T-helper 2 cell treated with Interferon-gamma antibody and Interleukin-4, amounts not matched to agents 5 μg/mL and 100 μg/mL, for 36 hours (primary cell): ENCODE measurements around the gene FAM174C.
A peak's percentile ranks its signal among the peaks of the same experiment; 100 is the strongest.

Source experiments
- DNase-seq: peaks from one replicate; pipeline ENCODE4 v3.0.0; 2021; ENCODE audit warnings: low spot score
- H3K27ac Mint-ChIP-seq: one replicate; pipeline ENCODE4 v1.8.0; 2021; ENCODE audit warnings: mild to moderate bottlenecking, mixed read lengths
- H3K27me3 Mint-ChIP-seq: one replicate; pipeline ENCODE4 v1.8.0; 2021; ENCODE audit warnings: low read depth, mixed read lengths
- H3K36me3 Mint-ChIP-seq: one replicate; pipeline ENCODE4 v1.8.0; 2021; ENCODE audit warnings: low read depth, mixed read lengths
- H3K4me1 Mint-ChIP-seq: one replicate; pipeline ENCODE4 v1.8.0; 2021; ENCODE audit warnings: low read depth, mixed read lengths
- H3K4me3 Mint-ChIP-seq: one replicate; pipeline ENCODE4 v1.8.0; 2022; ENCODE audit warnings: mild to moderate bottlenecking, moderate library complexity, mixed read lengths
- H3K9me3 Mint-ChIP-seq: one replicate; pipeline ENCODE4 v1.8.0; 2021; ENCODE audit warnings: mixed read lengths

FAM174C gene

DNA sequence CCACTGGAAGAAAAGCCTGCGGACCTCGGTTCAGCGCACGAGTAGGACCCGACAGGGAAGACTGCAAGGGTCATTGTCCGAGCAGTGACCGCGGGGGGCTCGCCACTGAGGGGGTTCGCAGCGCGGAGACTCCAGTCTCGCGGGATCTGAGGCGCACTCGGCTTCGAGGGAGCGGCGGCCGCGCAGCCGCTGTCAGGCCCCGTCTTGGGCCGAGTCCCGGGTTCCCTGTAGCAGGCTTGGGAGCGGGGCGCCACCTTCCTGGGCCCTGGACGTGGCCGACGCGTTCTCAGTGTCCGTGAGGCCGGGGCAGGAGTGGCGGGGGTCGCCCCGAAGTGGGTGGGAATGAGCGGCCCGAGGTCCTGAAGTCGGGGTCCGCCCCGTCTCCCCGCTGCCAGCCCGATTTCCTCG is 474 bp upstream of the FAM174C start:
- H3K36me3 Mint-ChIP-seq = peaks cover 61% of the 10 kb centered on the region
- no peaks in the 10 kb centered on the region for H3K27me3 Mint-ChIP-seq
- peak overlapping the region; percentile 74 for H3K27ac Mint-ChIP-seq
- DNase-seq = no peak
- no peaks in the 10 kb centered on the region for H3K9me3 Mint-ChIP-seq
- H3K4me1 Mint-ChIP-seq = peaks cover 28% of the 10 kb centered on the region
- peak overlapping the region; percentile 72 for H3K4me3 Mint-ChIP-seq

DNA sequence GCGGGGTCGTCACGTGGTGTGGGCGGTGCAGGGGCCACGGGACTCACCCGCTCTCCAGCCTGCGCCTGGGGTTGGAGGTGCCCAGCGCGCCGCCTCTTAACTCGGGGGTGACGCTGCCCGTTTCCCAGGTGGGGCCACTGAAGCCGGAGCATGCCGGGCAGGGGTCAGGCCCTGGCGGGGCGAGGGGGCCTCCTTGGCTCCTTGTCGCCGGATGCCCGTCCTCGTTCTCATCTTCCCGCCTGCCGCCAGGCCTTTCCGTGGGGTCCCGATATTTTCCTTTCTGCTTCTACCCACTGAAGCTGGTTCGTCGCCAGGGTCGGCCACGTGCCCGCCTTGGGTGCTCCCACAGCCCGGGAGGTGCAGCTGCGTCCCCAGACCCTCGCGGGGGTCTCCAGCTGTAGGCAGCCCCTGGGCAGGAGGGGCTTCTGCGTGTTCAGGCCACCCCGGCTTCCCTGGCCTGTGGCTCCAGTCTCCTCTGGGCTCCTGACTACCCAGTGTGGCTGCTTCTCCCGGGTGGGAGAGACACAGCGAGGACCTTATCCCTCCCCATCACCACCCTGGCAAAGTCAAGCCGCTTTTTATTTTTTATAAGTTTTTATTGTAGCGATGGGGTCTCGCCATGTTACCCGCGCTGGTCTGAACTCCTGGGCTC is 772 bp downstream of the FAM174C start:
- Mint-ChIP-seq H3K36me3 (peaks cover 53% of the 10 kb centered on the region), H3K9me3 (no peaks in the 10 kb centered on the region), H3K27me3 (no peaks in the 10 kb centered on the region), H3K4me3 (peak overlapping the region; percentile 88), H3K4me1 (peaks cover 22% of the 10 kb centered on the region), H3K27ac (peak overlapping the region; percentile 97)
- no peak for DNase-seq

DNA sequence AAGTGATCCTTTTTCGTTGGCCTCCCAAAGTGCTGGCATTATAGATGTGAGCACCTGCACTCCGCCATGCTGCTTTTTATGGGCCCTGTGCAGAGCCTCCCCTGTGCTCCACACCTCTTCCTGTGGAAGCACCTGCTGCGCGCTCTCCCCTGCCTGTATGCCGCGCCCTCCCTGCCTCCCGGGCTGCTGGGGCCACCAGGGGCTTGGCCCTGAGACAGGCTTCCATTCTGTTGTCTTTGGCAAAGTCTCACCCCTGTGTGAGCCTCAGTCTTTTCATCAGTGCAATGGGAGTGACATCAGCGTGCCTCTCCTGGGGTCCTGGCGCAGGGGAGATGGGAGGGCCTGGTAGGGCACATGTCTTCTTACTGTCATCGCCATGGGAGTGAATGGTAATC is 1.3 kb downstream of the FAM174C start:
- Mint-ChIP-seq H3K4me3 (peak overlapping the region; percentile 88), H3K9me3 (no peaks in the 10 kb centered on the region), H3K27me3 (peaks cover under 1% of the 10 kb centered on the region), H3K36me3 (peaks cover 48% of the 10 kb centered on the region), H3K27ac (peak overlapping the region; percentile 93), H3K4me1 (peaks cover 17% of the 10 kb centered on the region)
- no peak for DNase-seq

DNA sequence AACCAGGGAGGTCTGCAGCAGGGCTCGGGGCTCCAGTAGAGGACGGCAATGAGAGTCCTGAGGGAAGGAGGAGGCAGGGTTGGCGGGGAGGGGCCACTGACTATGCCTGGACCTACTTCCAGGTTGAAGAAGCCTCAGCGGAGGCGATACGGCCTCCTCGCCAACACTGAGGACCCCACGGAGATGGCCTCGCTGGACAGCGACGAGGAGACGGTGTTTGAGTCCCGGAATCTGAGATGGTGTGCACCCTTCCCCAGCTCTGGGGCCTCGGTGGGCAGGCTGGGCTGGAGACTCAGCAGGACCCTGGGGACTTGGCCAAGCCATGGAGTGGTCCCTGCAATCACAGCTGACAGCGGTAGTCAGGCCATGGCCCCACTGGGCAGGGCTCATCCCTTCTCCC is 1.7 kb downstream of the FAM174C start:
- H3K4me3 Mint-ChIP-seq = peak overlapping the region; percentile 88
- H3K4me1 Mint-ChIP-seq = peaks cover 18% of the 10 kb centered on the region
- peaks cover 2% of the 10 kb centered on the region for H3K27me3 Mint-ChIP-seq
- peaks cover 44% of the 10 kb centered on the region for H3K36me3 Mint-ChIP-seq
- no peak for DNase-seq
- no peaks in the 10 kb centered on the region for H3K9me3 Mint-ChIP-seq
- peak overlapping the region; percentile 93 for H3K27ac Mint-ChIP-seq

DNA sequence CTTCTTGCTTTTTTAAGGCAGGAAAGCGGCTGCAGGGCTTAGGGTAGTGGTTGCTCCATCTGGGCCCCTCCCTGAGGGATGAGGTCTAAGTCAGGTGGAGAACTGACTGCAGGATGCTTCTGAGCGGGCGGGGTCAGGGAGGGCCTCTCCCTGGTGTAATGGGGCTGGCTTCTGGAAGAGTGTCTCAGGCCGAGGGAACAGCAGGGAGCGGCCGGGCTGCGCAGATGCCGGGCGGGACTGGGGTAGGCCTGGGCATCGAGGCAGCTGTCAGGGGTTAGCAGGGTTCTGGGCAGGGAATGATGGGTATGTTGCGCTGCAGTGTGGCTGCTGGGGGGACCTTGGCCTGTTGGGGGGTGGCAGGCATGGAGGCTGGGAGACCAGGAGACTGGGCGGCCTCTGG is 2.7 kb downstream of the FAM174C start:
- no peaks in the 10 kb centered on the region for H3K9me3 Mint-ChIP-seq
- H3K4me1 Mint-ChIP-seq = peaks cover 13% of the 10 kb centered on the region
- DNase-seq = no peak
- H3K27me3 Mint-ChIP-seq = peaks cover 2% of the 10 kb centered on the region
- H3K36me3 Mint-ChIP-seq = peaks cover 35% of the 10 kb centered on the region
- peak overlapping the region; percentile 29 for H3K4me3 Mint-ChIP-seq
- H3K27ac Mint-ChIP-seq = no peak overlapping the region

DNA sequence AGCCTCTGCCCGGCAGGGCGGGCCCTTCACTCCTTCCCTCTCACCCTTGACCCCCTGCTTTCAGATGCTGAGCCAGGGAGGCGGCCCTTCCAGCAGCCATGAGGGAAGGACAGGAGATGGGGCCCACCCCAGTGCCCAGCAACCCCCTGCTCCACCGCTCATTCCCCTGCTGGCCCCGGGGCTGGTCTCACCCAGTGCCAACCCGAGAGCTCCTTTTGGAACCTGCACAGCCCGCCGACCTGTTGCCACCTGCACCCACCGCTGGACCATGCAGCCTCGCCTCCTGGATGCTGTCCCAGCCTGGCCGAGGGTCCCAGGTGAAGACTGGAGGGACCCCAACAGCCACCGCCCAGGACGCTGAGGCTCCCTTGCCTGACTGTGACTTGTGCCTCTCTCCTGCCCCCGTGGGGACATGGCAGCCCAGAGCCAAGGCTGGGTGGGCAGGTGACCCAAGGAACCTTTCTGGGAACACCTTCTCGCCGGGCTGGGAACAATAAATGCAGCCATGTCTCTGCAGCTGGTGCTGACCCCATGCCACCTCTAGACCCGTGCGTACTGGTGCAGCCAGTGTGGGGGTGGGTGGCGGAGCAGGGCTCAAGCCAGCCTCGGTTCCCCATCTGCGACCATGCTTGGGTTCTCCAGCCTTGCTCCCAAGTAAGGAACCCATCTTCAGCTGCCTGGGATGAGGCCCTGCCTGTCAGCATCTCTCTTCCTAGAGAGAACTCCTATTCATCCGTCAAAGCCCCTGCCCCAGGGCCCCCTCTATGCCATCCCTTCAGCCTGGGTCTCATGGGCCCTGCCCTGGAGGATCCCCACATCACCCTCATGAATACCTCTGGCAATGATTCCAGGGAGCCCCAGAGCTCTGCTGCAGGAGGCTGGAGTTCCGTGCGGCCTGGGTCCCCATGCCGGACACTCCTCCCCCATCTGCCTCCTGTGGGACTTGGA is 3.7 kb downstream of the FAM174C start:
- Mint-ChIP-seq H3K4me3 (no peak overlapping the region), H3K9me3 (no peaks in the 10 kb centered on the region), H3K27ac (no peak overlapping the region), H3K36me3 (peaks cover 28% of the 10 kb centered on the region), H3K27me3 (peaks cover 3% of the 10 kb centered on the region), H3K4me1 (peaks cover 9% of the 10 kb centered on the region)
- DNase-seq = no peak

DNA sequence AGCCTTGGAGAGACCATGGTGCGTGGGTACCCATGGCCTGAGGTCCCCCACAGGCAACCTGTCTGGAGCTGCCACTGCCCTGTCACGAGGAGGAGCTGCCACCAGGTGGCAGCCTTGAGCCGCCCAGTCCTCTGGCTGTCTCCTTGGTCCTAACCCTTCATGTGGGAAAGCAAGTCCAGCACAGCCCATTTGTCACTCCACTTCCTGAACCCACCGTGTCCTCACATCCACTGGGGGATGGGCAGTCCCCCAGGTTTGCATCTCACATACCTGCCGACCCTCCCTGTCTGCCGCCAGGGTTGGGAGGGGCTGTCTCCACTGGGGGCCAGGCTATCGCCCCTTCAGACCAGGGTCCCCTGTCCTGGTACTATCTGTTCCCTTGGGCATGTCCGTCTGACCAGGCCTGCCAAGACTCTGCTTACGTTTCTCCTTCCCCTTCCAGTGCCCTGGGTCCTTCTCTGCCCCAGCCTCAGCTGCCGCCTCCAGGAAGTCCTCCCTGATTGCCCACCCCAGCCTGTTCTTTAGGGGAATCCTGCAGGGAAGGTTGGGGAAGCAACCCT is 4.5 kb downstream of the FAM174C start:
- Mint-ChIP-seq H3K27ac (peak overlapping the region; percentile 57), H3K27me3 (peaks cover 11% of the 10 kb centered on the region), H3K4me3 (peak overlapping the region; percentile 48), H3K4me1 (peaks cover 9% of the 10 kb centered on the region), H3K36me3 (peaks cover 22% of the 10 kb centered on the region), H3K9me3 (no peaks in the 10 kb centered on the region)
- DNase-seq = peak; percentile 73

DNA sequence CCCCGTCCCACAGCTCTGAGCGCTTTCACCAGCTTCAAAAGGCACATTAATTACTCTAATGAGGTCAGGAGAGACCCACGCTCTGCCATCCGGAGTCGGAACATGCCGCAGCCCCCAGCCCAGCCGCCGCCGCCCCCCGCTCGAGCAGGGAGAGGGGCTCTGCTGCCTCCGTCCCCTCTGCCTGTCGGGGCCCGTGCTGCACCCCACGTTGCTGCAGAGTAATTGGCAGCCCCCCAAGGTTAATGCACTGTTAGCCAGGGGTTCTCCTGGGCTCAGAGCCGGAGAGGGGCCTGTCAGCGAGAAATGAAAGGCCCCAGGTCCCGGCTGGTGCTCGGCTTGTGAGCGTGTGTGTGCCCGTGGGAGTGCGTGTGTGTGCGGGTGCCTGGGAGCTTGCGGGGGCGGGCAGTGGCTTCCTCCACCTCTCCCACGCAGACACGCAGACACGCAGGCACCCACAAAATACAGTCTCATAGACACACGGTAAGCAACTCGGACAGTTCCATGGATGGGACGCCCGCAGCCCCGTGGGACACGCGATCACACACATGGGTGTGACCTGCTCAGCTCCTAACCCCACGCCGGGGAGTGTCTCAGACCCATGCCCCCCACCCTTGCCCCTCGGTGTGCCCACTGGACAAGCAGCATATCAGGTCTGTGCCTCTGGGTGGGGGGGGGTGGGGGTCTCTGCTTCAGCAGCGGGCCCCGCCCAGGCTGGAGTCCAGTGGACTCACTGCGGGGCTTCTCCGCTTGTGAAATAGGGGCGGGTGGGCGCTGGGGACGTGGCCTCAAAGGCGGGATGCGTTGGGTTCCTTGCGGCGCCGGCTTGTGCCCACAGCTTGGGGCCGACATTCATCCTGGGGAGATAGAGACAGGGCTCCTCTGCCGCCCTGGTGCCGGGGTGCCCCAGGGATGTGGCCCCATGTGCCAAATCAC is 5.6 kb downstream of the FAM174C start:
- peaks cover 17% of the 10 kb centered on the region for H3K27me3 Mint-ChIP-seq
- DNase-seq = no peak
- H3K4me3 Mint-ChIP-seq = no peak overlapping the region
- H3K36me3 Mint-ChIP-seq = peaks cover 22% of the 10 kb centered on the region
- H3K4me1 Mint-ChIP-seq = peaks cover 9% of the 10 kb centered on the region
- H3K9me3 Mint-ChIP-seq = no peaks in the 10 kb centered on the region
- H3K27ac Mint-ChIP-seq = no peak overlapping the region

DNA sequence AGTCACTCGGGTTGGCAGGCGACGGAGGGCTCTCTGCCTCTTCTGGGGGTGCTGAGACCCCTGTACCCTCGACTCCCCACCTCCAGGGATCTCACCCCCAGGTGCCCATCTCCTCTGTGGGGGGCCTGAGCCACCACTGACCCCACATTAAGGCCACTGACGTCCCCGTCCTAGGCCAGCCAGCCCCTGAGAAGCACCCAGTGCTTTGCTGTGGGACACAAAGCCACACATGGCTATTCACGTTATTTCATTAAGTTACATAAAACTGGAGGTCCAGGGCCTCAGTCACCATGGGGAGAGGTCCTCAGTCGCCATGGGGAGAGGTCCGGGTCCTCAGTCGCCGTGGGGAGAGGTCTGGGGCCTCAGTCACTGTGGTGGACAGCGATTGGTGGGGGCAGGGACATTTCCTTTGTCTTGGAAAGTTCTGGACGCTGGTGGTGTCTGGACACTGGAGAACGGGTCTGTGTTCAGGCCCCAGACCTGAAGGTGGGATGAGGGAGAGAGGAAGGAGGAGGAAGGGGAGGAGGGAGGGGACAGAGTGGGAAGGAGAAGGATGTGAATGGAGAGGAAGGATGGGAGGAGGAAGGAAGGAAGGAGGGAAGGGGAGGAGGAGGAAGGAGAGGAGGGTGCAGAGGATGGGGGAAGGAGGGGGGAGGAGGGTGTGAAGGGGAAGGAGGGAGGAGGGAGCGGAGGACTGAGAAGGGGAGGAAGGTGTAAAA is 6.4 kb downstream of the FAM174C start:
- Mint-ChIP-seq H3K27me3 (peaks cover 21% of the 10 kb centered on the region), H3K9me3 (no peaks in the 10 kb centered on the region), H3K27ac (peak overlapping the region; percentile 36), H3K4me1 (peaks cover 6% of the 10 kb centered on the region), H3K36me3 (peaks cover 20% of the 10 kb centered on the region), H3K4me3 (no peak overlapping the region)
- DNase-seq = no peak

DNA sequence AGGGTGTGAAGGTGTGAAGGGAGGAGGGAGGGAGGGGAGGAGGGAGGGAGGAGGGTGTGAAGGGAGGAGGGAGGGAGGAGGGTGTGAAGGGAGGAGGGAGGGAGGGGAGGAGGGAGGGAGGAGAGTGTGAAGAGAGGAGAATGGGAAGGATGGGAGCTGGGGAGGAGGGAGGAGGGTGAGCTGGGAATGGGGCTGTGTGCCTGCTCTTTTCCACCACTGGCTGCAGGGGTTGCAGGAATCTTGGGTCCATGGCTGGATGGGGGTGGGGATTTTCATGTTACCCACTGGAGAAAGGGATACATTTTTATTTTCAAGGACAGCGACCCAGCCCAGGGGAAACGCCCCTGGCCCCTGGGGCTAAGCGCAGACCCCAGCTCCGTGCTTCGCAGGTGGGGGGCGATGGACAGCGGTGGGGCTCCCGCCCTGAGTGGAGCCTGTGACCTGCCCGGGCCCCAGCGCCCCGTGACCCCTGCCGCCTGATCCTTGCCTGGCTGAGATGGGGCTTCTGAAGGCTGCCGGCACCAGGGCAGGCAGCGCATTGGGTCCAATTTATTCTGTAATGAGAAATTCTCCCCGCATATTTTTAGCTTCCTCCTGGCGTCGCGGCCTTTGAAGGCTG is 7.4 kb downstream of the FAM174C start:
- Mint-ChIP-seq H3K27me3 (peaks cover 21% of the 10 kb centered on the region), H3K4me1 (peaks cover 4% of the 10 kb centered on the region), H3K9me3 (no peaks in the 10 kb centered on the region), H3K4me3 (no peak overlapping the region), H3K27ac (no peak overlapping the region), H3K36me3 (peaks cover 16% of the 10 kb centered on the region)
- no peak for DNase-seq

DNA sequence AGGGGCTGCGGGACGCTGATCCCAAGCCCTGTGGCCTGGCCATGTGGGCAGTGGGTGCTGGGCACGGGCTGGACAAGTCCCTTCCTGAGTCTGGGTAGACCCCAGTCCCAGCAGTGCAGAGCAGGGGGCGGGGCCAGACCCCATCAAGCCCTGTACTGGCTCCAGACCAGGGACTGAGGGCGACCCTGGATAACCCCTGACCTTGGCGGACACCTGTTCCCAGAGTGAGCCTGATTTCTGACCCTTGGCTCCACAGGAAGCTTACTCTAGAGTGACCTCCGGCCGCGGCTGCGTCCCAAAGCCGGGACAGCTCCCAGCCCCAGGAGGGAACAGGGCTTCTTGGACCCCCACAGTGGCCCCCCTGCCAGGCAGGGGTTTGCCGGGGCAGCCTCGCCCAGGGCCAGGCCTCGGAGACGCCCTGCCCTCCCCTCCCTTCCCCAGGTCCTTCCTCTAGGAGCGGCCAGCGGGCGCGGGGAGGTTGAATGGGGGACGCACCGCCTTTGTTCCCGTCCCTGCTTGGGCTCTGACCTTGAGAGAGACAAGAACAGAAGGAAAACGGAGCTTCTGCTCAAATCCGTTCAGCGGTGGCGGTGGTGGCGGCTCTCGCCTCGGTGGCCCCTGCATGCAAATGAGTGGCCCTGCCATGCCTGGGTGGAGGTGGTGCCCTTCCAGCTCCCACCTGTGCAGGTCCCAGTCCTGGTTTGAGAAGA is 8.0 kb downstream of the FAM174C start:
- Mint-ChIP-seq H3K4me1 (peaks cover 4% of the 10 kb centered on the region), H3K9me3 (no peaks in the 10 kb centered on the region), H3K4me3 (no peak overlapping the region), H3K27me3 (peaks cover 23% of the 10 kb centered on the region), H3K36me3 (peaks cover 11% of the 10 kb centered on the region), H3K27ac (no peak overlapping the region)
- DNase-seq = no peak

DNA sequence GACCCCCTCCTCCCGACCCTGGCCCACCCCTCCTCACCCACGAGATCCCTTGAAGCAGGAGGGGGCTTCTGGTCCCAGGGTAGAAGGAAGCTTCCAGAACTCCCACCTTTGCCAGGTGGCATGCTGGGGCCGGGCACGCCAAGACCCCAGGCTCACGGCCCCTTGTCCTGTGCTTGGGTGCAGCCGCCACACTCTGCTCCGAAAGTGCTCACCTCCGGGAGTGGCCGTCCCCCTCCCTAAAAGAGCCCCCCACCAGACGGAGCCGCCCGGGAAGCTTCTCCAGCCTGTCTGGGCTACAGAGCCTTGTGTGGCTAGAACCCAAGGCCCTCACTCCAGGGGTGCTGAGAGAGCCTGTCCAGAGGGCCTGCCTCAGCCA is 8.6 kb downstream of the FAM174C start:
- Mint-ChIP-seq H3K27ac (no peak overlapping the region), H3K36me3 (peaks cover 11% of the 10 kb centered on the region), H3K4me1 (peaks cover 4% of the 10 kb centered on the region), H3K4me3 (no peak overlapping the region), H3K27me3 (peaks cover 23% of the 10 kb centered on the region), H3K9me3 (no peaks in the 10 kb centered on the region)
- DNase-seq = no peak
